ENCODE results near the gene BACH2.
A peak's percentile ranks its signal among the peaks of the same experiment; 100 is the strongest.
"Not testable (repeated sequence)": the region's sequence is repeated elsewhere in the genome, so short reads cannot be mapped to it uniquely, and the experiment has no call there.

Gene BACH2

DNA sequence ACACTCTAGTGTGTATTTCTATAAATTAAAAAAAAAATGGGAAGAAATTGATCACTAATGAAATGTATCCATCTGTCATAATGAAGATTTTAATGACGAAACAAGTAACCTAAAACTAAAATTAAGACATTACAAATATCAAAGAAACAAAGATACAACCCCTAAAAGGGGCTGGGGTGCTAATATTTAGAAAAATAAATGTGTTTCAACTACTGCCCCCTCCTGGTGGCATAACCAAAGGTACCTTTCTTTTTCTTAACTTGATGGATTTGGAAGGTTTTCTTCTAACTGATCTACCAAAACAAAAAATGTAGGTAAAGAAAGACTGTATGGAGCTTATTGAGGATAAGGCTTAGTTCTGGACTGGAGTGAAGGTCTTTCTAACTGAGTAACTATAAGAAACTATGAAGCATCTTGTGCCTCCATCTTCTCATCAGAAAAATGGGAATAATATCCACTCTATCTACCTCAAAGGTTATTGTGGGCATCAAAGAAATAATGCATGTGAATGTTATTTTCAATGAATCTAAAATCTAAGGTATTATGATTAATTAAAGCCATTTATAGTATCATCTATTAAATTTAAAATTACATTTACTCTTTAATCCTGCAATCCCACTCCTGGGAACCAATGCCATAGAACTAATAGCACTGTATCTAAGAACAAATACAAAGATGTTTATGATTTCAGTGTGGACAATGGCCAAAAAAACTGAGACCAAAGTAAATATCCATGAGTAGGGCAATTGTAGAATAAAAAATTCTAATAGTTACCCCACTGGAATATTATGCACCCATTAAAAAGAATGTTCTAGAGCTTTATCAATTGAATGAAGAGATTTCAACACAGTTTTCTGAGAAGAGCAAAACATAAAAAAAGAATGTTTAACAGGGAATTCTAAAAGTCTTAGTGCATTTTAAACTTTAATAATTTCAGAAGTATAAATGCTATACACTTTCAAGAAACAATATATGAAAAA is 117.2 kb downstream of the BACH2 start:
- DNase-seq = no peak

DNA sequence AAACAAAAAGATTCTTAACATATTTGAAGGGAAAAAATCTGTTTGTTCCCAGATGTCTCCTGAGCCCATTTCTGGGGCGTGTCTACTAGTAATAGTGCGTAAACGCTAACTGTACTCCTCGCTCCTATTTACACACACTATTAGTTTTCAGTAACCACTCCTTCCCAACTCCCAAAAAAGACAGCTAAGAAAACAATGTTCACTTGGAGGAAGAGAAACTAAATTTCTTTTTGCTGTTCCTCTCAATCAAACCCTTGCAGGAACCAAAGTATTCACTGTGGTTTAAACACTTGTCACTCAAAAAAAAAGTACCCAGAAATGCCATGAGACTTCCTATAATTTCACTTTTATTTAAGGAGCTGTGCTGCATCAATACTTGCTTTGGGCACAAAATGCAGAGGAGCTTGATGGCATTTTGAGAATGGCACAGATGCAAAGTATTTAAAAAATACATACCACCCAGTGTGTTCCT is 118.2 kb downstream of the BACH2 start:
- DNase-seq = no peak

DNA sequence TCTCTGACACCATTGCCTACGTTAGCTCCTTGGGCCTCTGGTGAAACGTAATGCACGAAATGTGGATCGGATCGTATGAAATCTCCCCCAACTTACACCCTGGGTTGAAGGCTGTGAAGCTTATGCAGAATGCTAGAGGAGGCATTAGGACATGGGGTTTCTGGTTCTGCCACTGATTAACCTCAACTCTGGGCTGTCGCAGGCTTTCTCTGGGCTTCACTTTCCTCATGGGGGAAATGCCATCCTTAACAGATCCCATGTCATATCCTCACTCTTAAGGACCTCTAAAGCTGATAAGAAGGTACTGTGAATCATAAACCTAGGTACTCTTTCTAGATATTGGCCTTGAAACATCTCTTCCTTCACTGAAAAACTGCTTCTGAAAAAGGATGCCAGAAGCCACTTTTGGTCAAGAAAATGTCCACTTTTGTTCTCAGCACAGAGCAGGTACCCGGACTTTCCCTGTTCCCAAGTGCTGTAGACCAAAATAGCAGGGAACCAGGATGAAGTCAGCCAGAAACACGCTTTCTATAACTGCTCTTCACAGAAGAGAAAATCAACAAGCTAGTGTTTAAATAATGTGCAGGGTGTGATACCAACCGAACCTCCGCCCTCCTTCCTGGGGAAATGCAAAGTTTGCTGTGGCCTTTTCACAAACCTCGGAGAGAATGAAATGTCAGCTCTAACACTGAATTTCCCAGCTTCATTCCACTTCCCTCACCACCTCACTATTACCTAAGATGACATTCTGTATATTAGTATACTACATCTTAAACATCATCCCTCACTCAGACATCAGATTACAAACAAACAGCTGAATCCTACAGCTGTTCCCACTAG is 118.9 kb downstream of the BACH2 start:
- DNase-seq = no peak

DNA sequence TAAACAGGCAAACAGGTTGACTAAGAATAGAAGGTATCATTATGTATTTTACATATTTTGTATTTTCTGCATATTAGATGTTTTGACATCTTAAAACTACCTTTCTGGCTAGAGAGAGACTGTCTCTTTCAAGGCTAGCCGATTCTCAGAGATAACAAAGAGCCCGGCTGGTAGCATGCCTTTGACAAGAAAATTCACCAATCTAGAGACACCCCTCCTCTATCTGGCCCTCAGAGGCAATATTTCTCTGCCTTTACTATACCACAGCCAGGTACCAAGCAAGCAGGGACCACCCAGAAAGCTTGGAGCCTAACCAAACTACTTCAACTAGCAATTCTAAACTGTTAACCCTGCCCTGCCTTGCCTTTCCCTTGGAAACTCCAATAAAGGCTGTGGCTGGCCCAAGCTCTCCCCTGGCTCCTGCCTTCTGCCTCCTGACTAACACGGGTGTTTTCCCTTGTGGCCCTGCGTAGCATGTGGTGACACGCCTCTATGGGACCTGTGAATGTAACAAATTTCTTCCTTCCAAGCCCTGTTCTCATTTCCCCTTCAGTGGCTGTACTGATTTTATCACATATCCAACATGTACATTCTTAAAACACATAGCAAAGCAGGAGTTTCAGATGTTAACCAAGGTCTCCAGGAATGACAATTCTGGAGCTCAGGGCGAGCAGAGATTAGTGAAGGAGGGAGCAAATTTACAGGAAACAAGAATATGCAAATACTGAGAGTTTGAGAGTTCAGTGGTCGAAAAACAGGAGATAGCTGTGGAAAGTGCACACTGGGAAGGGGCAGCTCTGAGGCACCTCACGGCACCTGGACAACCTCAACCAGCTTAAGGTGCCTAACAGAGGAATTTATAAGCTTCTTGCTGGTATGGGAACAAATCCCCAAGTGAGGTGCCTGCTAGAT is 120.8 kb downstream of the BACH2 start:
- DNase-seq = no peak

DNA sequence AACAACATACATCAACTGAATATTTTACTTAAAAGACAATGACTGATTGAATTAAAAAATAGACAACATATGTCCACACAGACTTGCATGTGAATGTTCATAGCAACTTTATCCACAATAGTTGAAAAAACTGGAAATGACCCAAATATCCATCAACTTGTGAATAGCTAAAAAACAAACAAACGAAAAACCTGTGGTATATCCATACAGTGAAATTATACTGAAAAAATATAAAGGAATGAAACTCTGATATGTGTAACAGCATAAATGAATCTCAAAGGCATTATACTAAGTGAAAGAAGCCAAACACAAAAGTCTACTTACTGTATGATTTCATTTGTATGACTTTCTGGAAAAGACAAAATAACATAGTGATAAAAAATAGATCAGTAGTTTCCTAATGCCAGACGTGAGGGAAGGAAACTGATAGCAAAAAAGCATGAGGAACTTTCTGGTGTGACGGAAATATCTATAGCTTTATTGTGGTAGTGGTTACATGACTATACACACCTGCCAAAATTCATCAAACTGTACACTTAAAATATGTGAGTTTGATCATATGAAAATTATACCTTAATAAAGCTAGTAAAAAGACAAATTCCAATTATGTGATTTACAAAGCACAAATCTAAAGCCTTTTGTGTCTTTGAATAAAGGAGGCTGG is 123.2 kb downstream of the BACH2 start:
- DNase-seq = no peak

DNA sequence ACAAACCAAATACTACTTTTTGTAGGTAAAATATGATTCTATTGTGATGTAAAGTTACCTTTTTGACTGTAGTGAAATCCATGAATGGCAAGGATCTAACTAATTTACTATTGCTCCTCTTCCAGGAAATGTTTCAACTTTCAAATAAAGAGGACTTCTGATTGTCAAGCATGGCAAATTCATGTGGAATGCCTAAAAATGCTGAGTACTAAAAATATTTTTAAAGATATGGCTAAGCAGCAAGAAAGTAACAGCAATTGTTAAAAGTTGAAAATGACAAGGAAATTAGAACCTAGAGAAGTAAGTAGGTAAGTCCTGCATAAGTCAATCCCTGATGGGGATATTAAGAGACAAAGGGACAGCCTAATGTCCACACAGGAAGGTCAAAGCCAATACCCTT is 126.0 kb downstream of the BACH2 start:
- no peak for DNase-seq

DNA sequence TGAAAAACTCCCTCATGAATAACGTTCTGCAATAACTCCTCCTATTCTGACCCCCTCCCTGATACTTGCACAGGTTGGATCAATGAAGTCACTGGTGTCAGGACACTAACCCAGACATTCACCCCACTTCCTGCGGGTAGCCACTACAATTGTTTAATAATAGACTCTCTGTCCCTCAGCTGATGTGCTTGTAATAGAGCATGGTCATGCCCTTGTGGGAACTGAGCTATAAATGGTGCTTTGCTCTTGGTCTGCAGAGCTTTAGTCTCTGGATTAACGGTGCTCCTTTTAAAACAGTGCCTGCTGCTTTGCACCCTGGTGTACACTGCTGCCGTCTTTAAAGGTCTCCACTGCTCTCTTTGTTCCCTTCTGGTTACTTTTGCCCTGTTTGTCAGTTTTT is 127.3 kb downstream of the BACH2 start:
- no peak for DNase-seq

DNA sequence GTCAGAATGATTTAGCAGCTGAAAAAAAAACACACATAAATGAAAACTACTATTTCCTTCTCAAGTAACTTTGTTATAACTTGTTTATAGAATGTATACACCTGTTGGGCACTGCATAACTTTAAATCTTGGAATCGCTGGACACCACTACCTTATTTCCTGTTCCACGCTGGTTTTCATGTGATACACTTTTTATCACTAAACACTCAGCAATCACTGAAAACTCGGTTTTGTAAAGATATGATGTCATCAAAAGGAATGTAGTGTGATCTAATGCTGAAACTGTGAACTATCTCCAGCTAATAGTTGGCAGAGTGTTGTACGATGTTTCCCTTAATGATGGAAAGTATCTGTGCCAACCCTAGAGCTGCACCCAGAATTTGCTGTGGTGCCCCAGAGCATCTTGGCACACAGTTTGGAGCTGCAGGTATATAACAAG is 127.9 kb downstream of the BACH2 start:
- DNase-seq = no peak

DNA sequence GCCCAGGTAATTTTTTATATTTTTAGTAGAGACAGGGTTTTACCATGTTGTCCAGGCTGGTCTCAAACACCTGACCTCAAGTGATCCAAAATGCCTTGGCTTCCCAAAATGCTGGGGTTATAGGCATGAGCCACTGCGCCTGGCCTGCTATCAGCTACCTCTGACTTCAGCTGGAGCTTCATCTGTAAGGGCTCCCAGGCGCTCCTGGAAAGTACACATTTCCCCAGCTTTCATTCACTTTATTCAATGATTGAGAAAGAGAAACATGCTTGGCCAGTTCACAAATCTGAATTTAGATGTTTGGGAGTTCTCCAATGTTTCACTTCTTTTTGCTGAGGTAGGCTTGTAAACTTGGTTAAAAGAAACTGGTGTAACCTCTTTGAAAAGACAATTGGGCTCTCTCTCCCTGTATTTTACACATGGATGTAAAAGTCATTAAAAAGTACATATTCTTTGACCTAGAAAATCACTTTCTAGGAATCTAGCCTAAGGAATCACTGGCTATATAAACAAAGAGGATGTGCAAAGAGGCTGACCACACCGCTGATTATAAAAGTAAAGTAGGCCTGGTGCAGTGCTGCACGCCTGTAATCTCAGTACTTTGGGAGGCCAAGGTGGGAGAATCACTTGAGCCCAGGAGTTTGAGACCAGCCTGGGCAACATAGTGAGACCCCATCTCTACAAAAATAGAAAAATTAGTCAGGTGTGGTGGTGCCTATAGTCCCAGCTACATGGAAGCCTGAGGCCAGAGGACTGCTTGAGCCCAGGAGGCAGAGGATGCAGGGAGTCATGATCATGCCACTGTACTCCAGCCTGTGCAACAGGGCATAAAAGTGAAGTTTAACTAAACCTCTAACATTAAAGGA is 128.9 kb downstream of the BACH2 start:
- DNase-seq = no peak

DNA sequence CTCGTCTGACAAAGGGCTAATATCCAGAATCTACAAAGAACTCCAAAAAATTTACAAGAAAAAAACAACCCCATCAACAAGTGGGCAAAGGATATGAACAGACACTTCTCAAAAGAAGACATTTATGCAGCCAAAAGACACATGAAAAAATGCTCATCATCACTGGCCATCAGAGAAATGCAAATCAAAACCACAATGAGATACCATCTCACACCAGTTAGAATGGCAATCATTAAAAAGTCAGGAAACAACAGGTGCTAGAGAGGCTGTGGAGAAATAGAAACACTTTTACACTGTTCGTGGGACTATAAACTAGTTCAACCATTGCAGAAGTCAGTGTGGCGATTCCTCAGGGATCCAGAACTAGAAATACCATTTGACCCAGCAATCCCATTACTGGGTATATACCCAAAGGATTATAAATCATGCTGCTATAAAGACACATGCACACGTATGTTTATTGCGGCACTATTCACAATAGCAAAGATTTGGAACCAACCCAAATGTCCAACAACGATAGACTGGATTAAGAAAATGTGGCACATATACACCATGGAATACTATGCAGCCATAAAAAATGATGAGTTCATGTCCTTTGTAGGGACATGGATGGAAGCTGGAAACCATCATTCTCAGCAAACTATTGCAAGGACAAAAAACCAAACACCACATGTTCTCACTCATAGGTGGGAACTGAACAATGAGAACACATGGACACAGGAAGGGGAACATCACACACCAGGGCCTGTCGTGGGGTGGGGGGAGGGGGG is 130.3 kb downstream of the BACH2 start:
- DNase-seq = not testable (repeated sequence)

DNA sequence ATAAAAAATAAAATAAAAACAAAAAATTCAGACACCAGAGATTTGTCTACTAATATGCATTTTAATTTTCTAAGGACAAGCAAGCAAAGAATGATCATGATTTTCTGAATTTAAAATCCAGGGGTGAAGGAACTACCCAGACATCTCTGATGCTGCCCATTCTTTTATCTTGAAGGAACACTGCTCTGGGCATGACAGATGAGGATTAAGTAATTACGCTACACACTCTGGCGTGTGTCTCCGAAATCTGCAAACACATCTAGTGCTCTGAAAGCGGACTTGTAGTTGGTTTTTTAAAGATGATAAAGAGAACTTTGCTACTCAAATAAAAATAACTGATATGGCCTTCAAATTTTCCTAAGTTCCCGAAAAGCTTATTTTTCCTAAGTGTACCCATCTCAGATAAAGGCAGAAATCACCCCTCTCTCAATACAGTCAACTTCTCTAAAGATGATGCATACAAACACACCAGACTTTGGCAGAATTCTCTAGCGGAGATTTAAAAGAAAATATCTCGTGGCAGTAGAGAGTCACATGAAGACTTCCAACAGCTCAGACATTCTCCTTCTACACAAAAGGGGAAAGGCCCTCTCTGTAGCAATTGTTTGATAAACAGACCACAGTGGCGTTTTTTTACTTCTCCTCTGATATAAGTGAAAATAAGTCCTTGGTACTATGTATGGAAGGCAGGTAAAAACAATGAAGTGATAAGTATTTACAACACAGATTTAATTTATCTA is 133.8 kb downstream of the BACH2 start:
- DNase-seq = no peak

DNA sequence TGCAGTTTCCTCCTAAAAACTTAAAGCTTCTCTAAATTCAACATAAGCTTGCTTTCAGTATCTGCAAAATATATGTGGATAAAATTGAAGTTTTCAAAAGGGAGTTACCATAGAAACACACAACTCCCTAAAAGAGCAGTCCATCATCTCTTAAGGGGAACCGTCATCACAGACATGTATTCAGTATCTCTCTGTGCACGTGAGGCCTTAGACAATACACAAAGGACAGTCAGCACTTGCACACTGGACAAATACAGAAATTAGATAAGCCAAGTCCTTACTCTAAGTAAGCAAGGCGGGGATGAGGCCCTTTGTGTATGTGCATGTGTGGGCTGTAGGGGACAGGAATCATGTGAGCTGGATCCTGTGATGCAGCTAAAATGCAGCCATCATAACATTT is 136.6 kb downstream of the BACH2 start:
- peak; percentile 55 for DNase-seq

DNA sequence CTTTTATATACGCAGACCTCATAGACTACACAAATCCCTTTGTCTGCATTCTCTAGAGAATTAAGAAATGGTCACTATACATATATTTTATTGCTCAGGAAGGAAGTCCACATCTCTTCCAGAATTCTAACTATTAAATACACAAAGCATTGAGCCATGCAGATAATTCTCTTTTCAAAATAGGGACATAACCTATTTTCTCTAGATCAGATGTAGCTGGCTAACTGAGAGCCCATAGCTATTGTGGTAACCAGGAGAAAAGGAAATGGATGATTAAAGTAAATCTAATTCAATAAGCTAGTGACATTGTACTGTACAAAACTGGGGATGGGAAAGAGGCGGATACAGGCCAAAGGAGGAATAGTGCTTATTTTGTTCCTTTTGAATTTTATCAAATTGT is 137.2 kb downstream of the BACH2 start:
- DNase-seq = no peak

DNA sequence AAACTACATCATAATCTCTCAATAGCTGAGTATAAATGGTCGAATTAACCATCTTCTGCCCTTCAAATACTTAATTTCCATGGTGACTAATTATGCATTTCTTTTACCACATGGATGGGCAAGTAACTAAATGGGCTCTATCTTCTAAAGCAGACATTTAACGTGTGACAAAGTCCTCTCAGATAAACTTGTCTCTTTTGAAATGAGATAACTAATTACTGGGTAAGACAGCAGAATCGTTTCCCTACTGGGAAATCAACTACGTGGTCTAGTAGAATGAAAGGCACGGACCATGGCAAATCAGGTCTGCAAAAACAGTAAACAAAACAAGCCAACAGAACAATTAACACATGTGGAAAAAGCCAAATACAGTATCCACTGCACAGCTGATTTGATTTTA is 137.7 kb downstream of the BACH2 start:
- DNase-seq = no peak

DNA sequence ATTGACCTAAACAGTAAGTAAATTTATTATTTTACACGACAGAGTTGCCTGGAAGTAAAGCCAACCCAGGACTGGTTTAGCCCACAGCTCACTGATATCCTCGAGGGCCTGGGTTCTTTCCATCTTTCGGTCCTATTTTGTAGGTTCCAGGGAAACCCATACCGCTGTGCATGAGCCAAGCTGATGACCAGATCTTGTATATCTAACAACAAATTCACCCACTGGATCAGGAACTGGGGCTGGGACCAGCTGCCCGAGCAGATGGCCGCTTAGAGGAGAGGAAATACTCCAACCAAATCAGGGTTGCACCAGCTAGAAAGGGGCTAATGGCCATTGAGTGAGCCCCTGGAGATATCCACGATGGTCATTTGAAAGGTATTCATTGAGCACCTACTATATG is 139.2 kb downstream of the BACH2 start:
- no peak for DNase-seq

DNA sequence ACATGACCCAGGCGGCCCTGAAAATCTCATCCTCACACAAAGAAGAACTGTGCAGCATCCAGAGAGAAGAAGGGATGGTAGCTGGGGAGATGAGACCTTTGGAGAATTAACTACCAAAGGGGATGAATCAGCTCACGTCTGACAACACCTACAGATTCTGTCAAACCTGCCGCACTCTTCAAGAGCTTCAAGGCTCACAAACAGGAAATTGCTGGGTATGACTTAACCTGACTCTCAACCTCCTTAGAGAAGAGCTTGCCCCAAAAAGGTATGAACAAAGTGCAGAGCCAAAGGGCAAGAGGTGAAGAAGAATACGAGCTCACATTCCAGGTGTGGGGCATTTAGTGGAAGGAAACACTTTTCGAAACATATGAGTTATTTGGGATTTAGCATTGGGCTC is 139.8 kb downstream of the BACH2 start:
- no peak for DNase-seq

DNA sequence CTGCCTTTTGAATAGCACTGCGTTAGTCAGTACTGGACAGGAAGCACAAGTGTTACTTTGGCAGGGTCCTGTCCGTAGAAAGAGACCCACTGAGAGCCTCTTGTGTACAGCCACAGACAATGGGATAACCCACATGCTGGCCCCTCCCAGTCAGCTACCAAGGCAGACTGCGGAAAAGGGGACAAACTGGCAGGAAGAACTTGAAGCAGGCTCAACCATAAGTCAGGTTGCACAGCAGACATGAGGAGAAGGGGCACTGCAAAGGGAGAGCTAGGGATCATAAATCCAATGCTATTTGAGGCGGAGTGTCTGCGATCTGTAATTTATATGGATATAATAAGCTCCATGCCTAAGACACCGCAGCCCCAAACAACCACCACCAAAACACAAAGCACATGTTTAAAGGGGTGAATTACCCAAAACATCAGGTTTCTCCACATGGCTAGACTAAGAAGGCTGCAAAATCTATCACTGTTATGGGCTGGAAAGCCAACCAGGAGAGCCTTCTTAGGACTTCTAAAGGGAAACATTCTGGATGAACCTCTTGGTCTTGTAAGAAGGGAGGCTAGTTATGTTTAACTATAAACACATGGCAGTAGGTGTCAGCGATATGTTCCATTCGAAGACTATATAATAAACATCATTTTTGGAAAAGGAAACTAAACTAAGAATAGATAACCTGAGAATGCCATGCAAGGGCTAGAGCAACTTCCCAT is 141.7 kb downstream of the BACH2 start:
- no peak for DNase-seq

DNA sequence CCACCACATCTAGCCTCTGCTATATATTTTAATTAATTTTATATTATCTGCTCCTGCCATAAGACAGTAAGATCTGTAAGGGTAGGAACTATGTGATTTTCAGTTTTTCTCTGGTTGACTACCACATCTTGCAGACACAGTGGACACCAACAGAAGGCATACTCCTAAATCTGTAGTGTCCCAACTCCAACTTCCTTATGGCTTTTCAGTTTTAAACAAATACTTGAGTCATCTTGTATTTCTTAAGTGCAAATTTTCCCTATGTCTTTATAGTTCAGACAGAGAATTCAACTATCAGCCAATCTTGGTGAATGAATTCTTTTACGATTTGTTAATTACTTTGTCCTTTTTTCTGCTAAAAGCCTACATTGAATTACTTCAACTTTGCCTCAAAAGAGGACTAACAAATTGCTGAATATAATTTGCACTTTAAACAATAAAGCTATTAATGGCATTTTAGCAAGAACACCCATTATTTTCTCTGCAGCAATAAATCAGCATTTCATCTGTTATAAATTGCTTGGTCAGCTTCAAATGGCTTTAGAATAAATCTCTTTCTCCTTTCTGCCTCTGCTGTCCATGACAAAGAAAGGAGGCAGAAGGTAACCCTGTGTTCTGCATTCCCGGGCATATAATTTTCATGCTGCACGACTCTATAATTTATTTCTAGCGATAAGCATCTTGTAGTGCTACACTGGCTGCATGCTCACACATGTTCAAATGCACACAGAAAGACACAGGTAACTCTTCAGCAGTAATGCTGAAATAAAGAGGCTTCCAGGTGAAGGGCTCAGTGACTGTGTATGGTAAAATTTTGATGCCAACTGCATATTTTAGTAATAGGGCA is 144.8 kb downstream of the BACH2 start:
- no peak for DNase-seq
